ENCODE data around the gene ALK. TPM values are rescaled to one million over a fixed set of nuclear protein-coding genes. Genes with fewer than 3 reads are reported as not detected.

The ALK gene
- total RNA-seq, 2 donors from 2014 or later: 0.25 TPM; not detected in 1

DNA sequence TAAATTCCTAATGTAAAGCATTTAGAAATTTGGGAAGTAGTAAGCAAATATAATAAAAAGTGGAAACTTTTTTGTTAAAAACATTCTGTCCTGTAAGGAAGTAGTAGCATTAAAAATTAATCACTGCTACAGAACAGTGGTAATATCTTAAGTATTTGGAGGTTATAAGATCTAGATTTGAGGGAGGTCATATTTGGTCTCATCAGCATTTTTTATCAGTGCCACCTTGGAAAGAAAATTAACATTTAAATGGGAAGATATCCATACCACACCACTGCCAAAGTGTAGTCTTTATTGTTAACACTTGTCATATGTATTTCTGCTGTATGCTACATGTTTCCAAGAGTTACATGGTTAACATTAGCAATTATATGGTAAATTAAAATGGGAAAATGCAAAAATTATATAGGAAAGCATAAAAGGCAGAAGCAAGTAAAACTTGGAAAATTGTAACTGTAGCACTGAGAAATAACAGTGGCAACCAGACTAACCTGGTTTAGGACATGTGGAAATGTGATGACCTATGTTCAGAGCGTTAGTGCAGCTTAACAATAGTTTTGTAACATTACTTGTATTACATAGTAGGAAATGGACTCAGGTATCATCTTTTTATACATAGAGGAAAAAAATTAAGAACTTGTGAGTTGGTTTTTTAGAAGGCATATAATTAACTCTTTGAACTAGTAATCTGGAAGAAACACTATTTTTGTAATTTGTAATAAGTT is 759.0 kb downstream of the ALK start:
- ATAC-seq (replicated peaks in 1 of 2) (no peak), DNase-seq (no peak)
- no peaks in the 10 kb centered on the region for H3K4me1 Mint-ChIP-seq (ENCODE audit: low read depth)
- H3K27me3 Mint-ChIP-seq (ENCODE audit: low read depth): no peaks in the 10 kb centered on the region
- no peaks in the 10 kb centered on the region for H3K9me3 Mint-ChIP-seq
- peaks cover 1 to 2% of the 10 kb centered on the region in 2 donors for H3K36me3 Mint-ChIP-seq (ENCODE audit: insufficient read depth in 2 of 2)
- H3K4me3 Mint-ChIP-seq: no peak overlapping the region
- H3K27ac Mint-ChIP-seq: no peak overlapping the region

DNA sequence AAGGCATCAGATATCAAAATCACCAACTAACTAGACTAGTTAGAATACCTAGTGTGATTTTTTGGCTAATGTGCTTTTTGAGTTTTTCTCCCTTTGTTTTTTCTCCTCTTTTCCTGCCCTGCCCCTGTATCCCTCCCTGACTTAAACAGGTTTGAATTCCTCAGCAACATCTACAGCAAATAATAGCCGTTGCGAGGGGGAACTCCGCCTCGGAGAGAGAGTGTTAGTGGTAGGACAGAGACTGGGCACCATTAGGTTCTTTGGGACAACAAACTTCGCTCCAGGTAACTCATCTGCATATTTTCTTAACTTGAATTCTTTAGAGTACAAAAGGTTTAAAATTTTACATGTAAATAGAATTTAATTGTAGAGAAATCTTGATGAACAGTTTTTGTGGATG is 761.2 kb downstream of the ALK start:
- peaks cover 2 to 7% of the 10 kb centered on the region in 2 donors for H3K36me3 Mint-ChIP-seq (ENCODE audit: insufficient read depth in 2 of 2)
- no peaks in the 10 kb centered on the region for H3K4me1 Mint-ChIP-seq (ENCODE audit: low read depth)
- DNase-seq: no peak
- H3K27me3 Mint-ChIP-seq (ENCODE audit: low read depth): no peaks in the 10 kb centered on the region
- no peak overlapping the region for H3K27ac Mint-ChIP-seq
- H3K9me3 Mint-ChIP-seq: no peaks in the 10 kb centered on the region
- H3K4me3 Mint-ChIP-seq: no peak overlapping the region
- ATAC-seq (replicated peaks in 1 of 2): no peak

DNA sequence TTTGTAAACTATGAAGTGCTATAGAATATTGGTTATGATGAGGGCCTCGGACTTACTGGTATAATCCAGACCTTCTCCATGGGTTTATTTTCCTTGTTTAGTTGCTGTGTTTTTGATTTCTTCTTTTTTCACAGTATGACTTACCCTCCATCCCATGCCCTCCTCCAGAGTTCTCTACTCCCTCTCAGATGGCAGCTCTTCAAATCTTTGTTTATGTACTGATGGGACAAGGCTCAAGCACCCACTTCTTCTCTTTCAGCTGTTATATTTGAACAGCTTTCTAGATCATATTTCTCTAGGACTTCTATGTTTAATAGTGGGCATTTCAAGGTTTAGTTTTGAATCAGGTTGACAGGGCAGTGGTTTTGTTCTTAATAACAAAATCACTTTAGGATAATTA is 762.3 kb downstream of the ALK start:
- no peaks in the 10 kb centered on the region for H3K9me3 Mint-ChIP-seq
- H3K4me3 Mint-ChIP-seq: no peak overlapping the region
- DNase-seq (no peak), ATAC-seq (replicated peaks in 1 of 2) (no peak)
- no peaks in the 10 kb centered on the region for H3K4me1 Mint-ChIP-seq (ENCODE audit: low read depth)
- H3K36me3 Mint-ChIP-seq (ENCODE audit: insufficient read depth in 2 of 2): peaks cover 2 to 7% of the 10 kb centered on the region in 2 donors
- H3K27me3 Mint-ChIP-seq (ENCODE audit: low read depth): no peaks in the 10 kb centered on the region
- no peak overlapping the region for H3K27ac Mint-ChIP-seq

DNA sequence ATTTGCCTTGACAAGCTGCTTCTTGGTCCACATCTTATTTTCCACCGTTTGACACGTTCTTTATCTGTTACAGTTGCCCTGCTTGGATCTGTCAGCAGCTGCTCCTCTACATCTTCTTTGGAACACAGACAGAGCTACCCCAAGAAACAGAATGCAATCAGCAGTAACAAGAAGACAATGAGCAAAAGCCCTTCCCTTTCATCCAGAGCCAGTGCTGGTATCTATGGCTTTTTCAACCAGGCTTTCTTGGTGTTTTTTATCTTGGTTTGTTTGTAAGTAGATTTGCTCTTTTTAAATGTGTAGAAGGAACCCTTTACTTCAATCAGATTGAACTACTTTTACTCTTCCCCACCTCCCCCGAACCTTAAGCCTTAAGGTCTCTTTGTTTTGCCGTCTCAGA is 764.3 kb downstream of the ALK start:
- Mint-ChIP-seq H3K27ac (no peak overlapping the region), H3K9me3 (no peaks in the 10 kb centered on the region), H3K4me3 (no peak overlapping the region), H3K4me1 (ENCODE audit: low read depth) (no peaks in the 10 kb centered on the region), H3K36me3 (ENCODE audit: insufficient read depth in 2 of 2) (peaks cover 4 to 16% of the 10 kb centered on the region in 2 donors), H3K27me3 (ENCODE audit: low read depth) (no peaks in the 10 kb centered on the region)
- no peak for ATAC-seq (replicated peaks in 1 of 2)
- no peak for DNase-seq

DNA sequence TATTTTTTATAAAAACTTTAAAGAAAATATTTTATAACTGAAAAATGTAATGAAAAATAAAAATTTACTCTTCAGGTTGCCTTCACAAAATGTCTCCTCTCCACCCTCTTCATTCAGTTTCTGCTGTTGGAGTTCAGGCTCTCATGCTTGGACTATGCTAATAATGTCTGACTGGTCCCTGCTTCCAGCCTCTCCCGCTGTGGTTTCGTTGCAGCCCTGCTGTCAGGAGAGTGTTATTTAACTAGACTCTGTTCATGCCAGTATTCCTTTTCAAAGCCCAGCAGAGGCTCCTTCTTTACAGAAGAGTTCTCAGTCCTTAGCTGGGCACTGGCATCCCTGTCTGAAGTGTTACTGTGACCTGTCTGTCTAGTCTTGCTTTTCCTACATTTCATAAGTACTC is 765.8 kb downstream of the ALK start:
- H3K4me1 Mint-ChIP-seq (ENCODE audit: low read depth): no peaks in the 10 kb centered on the region
- DNase-seq (no peak), ATAC-seq (replicated peaks in 1 of 2) (no peak)
- H3K9me3 Mint-ChIP-seq: no peaks in the 10 kb centered on the region
- no peak overlapping the region for H3K4me3 Mint-ChIP-seq
- peaks cover 4 to 16% of the 10 kb centered on the region in 2 donors for H3K36me3 Mint-ChIP-seq (ENCODE audit: insufficient read depth in 2 of 2)
- H3K27me3 Mint-ChIP-seq (ENCODE audit: low read depth): no peaks in the 10 kb centered on the region
- H3K27ac Mint-ChIP-seq: no peak overlapping the region

DNA sequence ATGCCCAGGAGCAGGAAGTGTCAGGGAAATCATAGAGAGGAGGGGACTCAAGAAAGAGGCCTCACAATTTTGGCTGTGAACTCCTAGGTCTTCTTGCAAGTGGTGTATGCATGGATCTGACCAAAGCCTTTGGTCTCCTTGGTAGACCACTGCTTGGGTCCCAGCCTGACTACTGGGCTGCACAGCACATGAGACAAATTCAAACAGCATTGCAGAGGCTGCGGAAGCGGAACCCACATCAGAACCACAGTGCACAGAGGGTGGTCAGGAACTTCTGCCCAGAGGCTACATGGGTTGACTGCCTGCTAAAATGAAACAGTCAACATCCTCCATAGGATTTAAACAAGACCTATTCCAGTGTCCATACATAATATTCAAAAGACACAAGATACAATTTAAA is 766.8 kb downstream of the ALK start:
- ATAC-seq (replicated peaks in 1 of 2): no peak
- Mint-ChIP-seq H3K27ac (no peak overlapping the region), H3K36me3 (ENCODE audit: insufficient read depth in 2 of 2) (peaks cover 4 to 16% of the 10 kb centered on the region in 2 donors)

DNA sequence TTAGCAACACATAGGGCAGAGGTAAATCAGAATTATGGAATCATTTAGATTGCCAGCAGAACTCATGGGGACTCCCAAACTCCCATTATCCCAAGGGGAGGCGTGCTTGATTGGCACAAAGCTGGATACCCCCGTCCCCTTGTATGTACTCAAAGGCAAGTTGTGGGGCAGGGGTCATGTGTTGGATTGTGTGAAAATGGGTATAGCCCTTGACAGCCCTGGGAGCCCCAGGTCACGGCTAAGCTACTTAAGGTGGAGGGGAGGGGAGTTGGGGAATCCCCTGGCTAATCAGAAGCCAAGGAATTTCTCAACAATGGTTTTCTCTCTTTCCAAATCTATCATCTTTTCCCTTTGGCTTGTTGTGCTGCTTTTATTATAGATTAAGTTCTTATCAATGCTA is 773.4 kb downstream of the ALK start:
- ATAC-seq (replicated peaks in 1 of 2): no peak
- Mint-ChIP-seq H3K4me1 (ENCODE audit: low read depth) (no peaks in the 10 kb centered on the region), H3K4me3 (no peak overlapping the region), H3K27ac (no peak overlapping the region), H3K36me3 (ENCODE audit: insufficient read depth in 2 of 2) (peaks cover 0 to 10% of the 10 kb centered on the region in 2 donors), H3K9me3 (no peaks in the 10 kb centered on the region), H3K27me3 (ENCODE audit: low read depth) (no peaks in the 10 kb centered on the region)
- DNase-seq: no peak

More for the DNA sequence above, 766.8 kb downstream of the ALK start:
- Mint-ChIP-seq H3K4me3 (no peak overlapping the region), H3K9me3 (no peaks in the 10 kb centered on the region), H3K27me3 (ENCODE audit: low read depth) (no peaks in the 10 kb centered on the region), H3K4me1 (ENCODE audit: low read depth) (no peaks in the 10 kb centered on the region)
- no peak for DNase-seq

DNA sequence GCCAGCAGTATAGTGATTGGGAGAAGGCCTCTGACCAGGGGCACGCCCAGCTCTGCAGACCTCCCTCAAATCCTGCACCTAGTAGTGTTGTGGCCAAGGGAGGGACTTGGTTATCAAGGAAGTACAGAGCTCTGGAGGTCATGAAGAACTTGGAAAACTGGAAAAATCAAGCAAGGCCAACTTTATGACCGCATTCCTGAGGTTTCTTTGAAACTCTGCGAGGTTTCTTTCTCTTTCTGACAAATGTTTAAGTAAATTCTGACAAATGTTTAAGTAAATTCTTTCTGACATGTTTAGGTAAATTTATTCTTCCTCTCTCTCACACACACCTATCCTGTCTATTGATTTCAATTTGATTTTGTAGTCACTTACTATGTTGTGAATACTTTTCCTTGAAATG is 775.2 kb downstream of the ALK start:
- Mint-ChIP-seq H3K27ac (no peak overlapping the region), H3K27me3 (ENCODE audit: low read depth) (no peaks in the 10 kb centered on the region), H3K4me1 (ENCODE audit: low read depth) (no peaks in the 10 kb centered on the region), H3K4me3 (no peak overlapping the region), H3K36me3 (ENCODE audit: insufficient read depth in 2 of 2) (peaks cover 1 to 7% of the 10 kb centered on the region in 2 donors), H3K9me3 (no peaks in the 10 kb centered on the region)
- no peak for ATAC-seq (replicated peaks in 1 of 2)
- DNase-seq: no peak

DNA sequence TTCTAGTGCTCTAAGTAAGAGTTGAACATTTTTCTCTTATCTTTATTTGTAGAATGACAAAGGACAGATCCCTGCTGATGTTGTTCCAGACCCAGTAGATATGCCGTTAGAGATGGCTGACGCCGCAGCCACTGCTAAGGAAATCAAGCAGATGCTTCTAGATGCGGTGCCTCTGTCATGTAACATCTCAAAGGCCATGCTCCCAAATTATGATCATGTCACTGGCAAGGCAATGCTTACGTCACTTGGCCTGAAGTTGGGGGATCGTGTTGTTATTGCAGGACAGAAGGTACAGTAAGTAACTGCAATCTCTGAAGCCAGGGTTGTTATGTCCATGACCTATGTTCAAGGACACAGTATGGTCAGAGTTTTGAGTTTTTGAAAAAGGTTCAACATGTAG is 777.7 kb downstream of the ALK start:
- no peak for DNase-seq
- H3K4me3 Mint-ChIP-seq: no peak overlapping the region
- H3K36me3 Mint-ChIP-seq (ENCODE audit: insufficient read depth in 2 of 2): peaks cover 14 to 22% of the 10 kb centered on the region in 2 donors
- H3K9me3 Mint-ChIP-seq: peaks cover 0 to 9% of the 10 kb centered on the region in 2 donors
- H3K4me1 Mint-ChIP-seq (ENCODE audit: low read depth): no peaks in the 10 kb centered on the region
- no peaks in the 10 kb centered on the region for H3K27me3 Mint-ChIP-seq (ENCODE audit: low read depth)
- ATAC-seq (replicated peaks in 1 of 2): no peak
- H3K27ac Mint-ChIP-seq: peak overlapping the region; percentile 9

Other genes starting within 250 kb of the ALK start
- gene YPEL5, start 225.4 kb upstream of the ALK start, total RNA-seq: 10 to 100 TPM; 93.3 to 94.3 TPM